BE2C (cell line): ENCODE results near the gene GRID1.
"Not testable (repeated sequence)": the region's sequence is repeated elsewhere in the genome, so short reads cannot be mapped to it uniquely, and the experiment has no call there.

ENCODE experiments used
- DNase-seq: peaks from one replicate; pipeline ENCODE4 v3.0.0-alpha.2; 2020
- H3K27me3 ChIP-seq: fragments of 250-450 bp; sonication (Bioruptor Pico); 2 replicates; pipeline ENCODE4 v1.5.1; 2020; ENCODE audit warnings: mild to moderate bottlenecking
- H3K36me3 ChIP-seq: fragments of 250-450 bp; sonication (Bioruptor Pico); 2 replicates; pipeline ENCODE4 v1.5.1; 2020; ENCODE audit warnings: mild to moderate bottlenecking
- H3K4me1 ChIP-seq: fragments of 250-450 bp; sonication (Bioruptor Pico); 2 replicates; pipeline ENCODE4 v1.5.1; 2020
- H3K4me3 ChIP-seq: 2 replicates; pipeline ENCODE4 v1.5.1; 2011; ENCODE audit warnings: low read depth, low read length
- H3K9me3 ChIP-seq: fragments of 250-450 bp; sonication (Bioruptor Pico); 2 replicates; pipeline ENCODE4 v1.5.1; 2020
- TF ChIP-seq, protein P1 (sequence below): IDR thresholded peaks from 2 replicates; pipeline ENCODE4 v1.5.1; 2012; ENCODE audit warnings: mild to moderate bottlenecking, low read depth, low read length

GRID1 gene

DNA sequence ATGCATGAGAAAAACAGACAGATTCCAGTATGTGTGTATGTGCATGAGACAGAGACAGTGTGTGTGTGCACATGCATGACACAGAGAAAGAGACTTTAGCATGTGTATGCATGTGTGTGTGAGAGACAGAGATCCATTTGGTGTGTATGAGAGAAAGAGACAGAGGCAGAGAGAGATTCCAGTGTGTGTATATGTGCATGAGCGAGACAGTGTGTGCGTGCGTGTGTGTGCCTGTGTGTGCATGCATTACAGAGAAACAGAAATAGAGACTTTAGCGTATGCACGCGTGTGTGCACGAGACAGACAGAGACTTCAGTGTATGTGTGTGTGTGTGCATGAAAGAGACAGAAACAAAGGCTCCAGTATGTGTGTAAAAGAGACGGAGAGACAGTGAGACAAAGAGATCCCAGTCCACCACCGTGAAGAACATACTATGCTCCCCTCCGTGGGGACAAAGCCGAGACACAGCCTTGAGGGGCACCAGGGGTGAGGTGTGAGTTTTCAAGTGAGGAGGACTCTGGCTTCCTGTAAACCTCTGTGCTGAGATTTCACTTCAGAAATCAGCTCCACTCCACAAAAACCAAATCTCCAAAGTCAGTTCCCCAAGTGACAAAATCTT lies 188.9 kb downstream of the GRID1 start:
- H3K27me3 ChIP-seq: no peaks in the 10 kb centered on the region
- H3K4me3 ChIP-seq: no peak overlapping the region
- no peaks in the 10 kb centered on the region for H3K9me3 ChIP-seq
- no peak for DNase-seq
- no peaks in the 10 kb centered on the region for H3K36me3 ChIP-seq
- H3K4me1 ChIP-seq: peaks cover 35% of the 10 kb centered on the region
- TF ChIP-seq, protein P1, sequence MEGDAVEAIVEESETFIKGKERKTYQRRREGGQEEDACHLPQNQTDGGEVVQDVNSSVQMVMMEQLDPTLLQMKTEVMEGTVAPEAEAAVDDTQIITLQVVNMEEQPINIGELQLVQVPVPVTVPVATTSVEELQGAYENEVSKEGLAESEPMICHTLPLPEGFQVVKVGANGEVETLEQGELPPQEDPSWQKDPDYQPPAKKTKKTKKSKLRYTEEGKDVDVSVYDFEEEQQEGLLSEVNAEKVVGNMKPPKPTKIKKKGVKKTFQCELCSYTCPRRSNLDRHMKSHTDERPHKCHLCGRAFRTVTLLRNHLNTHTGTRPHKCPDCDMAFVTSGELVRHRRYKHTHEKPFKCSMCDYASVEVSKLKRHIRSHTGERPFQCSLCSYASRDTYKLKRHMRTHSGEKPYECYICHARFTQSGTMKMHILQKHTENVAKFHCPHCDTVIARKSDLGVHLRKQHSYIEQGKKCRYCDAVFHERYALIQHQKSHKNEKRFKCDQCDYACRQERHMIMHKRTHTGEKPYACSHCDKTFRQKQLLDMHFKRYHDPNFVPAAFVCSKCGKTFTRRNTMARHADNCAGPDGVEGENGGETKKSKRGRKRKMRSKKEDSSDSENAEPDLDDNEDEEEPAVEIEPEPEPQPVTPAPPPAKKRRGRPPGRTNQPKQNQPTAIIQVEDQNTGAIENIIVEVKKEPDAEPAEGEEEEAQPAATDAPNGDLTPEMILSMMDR: no peak

- TF ChIP-seq, protein P1: no peak
- Histone ChIP-seq H3K4me1 (peaks cover 28% of the 10 kb centered on the region), H3K27me3 (no peaks in the 10 kb centered on the region)
Observed at GRCh38 chr10:86176850-86177536, 189.6 kb downstream of the GRID1 start.

GRCh38 chr10:86175476-86175875 lies 191.1 kb downstream of the GRID1 start:
- H3K27me3 ChIP-seq, H3K36me3 ChIP-seq, DNase-seq, H3K4me3 ChIP-seq, H3K9me3 ChIP-seq: not testable (repeated sequence)
- H3K4me1 ChIP-seq: peaks cover 23% of the 10 kb centered on the region

More at GRCh38 chr10:86176850-86177536, 189.6 kb downstream of the GRID1 start:
- H3K9me3 ChIP-seq: no peaks in the 10 kb centered on the region
- H3K4me3 ChIP-seq: no peak overlapping the region
- H3K36me3 ChIP-seq: no peaks in the 10 kb centered on the region
- no peak for DNase-seq

- TF ChIP-seq, protein P1: no peak
- Histone ChIP-seq H3K4me1 (peaks cover 4% of the 10 kb centered on the region; the same call in 1 of the 2 replicates), H3K9me3 (no peaks in the 10 kb centered on the region), H3K4me3 (no peak overlapping the region), H3K27me3 (no peaks in the 10 kb centered on the region), H3K36me3 (no peaks in the 10 kb centered on the region)
- DNase-seq: no peak
Observed at GRCh38 chr10:86172301-86172700, 194.3 kb downstream of the GRID1 start.

- no peak for DNase-seq
- Histone ChIP-seq H3K4me1 (no peaks in the 10 kb centered on the region), H3K4me3 (no peak overlapping the region), H3K9me3 (no peaks in the 10 kb centered on the region), H3K27me3 (no peaks in the 10 kb centered on the region), H3K36me3 (no peaks in the 10 kb centered on the region)
- TF ChIP-seq, protein P1: no peak
Observed at GRCh38 chr10:86170255-86171108, 196.1 kb downstream of the GRID1 start.

DNA sequence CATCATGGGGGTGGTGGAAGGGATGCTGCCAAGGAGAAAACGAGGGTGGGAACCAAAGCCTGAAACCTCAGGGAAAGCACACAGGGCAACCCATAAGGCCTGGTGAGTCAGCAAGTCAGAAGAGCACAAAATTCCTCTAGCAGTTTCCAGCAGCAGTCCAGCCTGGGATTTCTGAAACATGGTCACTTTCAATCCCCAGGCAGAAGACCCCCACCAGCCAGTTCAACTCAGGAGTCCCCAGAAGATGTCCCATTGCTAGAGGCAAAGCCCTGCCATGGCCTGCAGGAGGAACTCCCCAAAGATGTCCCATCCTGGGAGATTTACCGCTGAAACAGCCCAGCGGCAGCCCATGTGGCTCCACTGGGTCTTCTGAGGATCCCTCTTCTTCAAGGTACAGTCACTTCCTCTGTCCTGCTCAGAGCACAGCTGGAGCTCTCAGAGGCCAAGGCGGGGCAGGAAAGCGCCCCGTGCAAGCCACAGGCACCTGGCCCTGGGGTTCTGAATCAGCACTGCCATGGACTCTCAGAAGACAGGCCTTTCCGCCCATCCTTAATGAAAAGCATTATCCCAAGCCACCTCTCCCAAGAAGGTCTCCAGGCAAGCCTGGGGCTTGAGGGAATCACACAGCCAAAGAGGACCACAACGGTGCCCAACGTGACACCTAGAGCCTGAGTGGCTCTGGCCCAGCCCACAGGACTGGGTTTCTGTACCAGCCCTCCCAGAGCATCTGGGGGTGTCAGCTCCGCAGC lies 196.9 kb downstream of the GRID1 start:
- TF ChIP-seq, protein P1: no peak
- no peaks in the 10 kb centered on the region for H3K36me3 ChIP-seq
- no peak for DNase-seq
- H3K27me3 ChIP-seq: no peaks in the 10 kb centered on the region
- H3K9me3 ChIP-seq: no peaks in the 10 kb centered on the region
- no peak overlapping the region for H3K4me3 ChIP-seq
- no peaks in the 10 kb centered on the region for H3K4me1 ChIP-seq
